Hematopoietic multipotent progenitor cell treated with erythropoietin and hydrocortisone succinate and interleukin-3 and kit ligand, for 17 days (in vitro differentiated cells): ENCODE results near the gene EME1.
A peak's percentile ranks its signal among the peaks of the same experiment; 100 is the strongest.

Experiments
- DNase-seq: peaks from one replicate; pipeline ENCODE4 v3.0.0-alpha.2; 2015; ENCODE audit warnings: low spot score

The EME1 gene

DNA sequence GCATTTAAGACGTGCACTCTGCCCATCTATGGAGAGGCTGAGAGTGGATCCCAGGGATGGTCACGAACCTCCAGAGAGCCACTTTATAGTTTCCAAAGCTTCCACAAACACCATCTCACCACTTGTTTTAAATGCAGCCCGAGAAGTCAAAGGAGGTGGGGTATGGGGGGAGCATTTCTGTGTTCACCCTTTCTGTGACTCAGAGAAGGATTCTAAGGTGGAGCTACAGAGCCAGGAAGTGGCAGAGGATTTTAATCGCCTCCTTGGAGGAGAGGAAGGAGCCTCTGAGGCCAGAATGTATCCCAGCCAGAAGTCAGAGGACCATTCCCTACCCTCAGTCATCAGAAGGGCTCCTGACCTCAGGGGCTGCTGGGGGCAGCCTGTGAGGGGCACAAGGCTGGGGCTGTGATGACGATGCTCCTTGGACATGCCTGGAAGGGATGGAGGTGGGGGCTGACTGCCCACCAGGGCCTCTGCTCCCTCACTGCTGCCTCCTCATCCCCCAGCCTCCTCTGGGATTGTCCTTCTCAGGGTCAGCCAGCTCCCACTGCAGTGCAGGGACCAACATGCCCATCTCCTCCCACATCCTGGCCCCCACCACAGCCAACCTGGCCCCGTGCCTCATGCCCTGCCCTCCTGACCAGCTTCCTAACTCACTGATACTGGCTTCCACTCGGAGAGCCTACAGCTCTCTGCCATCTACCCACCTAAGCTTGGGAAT lies 24.3 kb upstream of the EME1 start:
- no peak for DNase-seq

GRCh38 chr17:50349243-50349600 lies 23.8 kb upstream of the EME1 start:
- no peak for DNase-seq

DNA sequence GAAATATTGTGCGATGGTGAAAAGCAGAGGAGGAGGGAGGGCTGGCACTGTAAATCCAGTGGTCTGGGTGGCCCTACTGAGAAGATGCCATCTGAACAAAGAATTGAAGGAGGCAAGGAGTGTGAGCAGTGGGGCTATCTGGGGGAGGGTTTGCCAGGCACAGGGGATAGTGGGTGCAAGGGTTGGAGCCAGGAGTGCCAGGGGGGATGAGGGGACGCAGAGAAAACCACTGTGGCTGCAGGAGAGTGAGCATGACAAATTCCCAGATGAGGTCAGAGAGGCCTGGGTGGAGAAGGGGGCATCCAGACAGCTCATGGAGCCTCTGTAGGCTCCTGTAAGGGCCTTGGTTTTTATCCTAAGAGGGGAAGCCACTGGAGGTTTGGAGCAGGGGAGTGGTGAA lies 22.3 kb upstream of the EME1 start:
- DNase-seq = no peak

DNA sequence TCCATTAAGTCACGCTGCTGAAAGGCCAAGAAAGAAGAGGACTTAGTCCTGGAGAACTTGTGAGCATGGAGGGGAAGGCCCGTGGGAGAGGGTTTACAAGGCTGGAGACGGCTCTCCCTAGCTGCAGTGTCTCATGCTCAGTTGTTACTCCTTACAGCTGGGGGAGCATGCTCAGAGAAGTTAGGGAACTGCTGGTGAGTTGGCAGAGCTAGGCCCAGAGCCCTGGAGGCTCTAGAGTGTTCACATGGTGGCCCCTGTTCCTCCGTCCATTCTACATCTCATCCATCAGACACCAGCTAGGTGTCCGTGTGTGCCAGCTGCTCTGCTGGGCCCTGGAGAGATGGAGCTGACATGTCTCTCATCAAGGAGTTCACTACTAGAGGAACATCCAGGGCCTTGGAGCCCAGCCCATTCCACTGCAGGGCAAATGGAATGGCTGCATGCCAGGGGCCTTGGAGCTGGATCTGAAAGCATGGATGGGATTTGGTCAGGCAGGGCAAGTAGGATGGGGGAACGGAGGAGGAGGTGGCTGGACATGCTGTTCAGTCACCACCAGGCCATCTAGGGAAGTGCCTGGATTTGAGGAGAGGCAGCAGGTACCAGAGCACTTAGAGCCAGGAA lies 20.8 kb upstream of the EME1 start:
- no peak for DNase-seq

DNA sequence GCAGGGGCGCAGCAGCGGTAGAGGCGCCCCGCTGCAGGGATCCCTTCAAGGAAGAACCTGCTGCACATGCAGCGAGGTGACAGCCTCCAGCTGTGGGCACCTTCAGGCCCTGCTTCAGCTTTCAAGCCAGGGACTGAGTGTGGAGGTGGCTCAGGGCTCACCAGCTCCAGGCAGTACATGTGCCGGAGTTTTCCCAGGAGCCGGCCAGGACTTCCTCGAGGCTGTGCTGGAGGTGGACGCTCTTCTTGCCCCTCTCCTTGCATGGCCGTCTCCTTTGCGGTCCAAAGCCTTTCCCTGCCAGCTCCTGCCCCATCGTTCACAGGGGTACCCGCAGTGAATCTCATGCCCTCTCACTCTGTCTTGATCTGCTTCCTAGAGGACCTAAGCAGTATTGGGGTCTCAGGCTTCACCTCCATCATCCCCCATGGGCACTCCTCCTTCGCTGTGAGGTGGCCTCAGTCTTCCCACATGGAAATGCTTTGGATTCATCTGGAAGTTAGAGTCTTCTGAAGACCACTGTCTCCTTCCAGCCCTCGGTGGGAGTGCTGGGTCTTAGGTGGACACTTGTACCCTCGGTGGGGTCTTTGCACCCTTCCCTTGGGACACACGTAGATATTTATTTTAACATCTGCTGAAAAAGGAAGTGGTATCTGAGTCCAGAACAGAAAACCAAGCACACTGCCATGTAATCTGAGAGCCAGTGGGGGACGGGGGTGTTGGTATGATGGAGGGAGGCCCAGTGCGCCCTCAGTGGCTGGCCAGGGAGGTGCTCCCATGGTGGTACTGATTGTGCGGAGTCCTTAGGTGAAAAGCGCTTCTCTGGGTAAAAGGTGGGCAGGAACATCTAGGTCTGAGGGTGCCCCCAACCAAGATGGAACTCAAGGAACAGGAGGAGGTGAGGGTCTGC lies 20.1 kb upstream of the EME1 start:
- DNase-seq = no peak

DNA sequence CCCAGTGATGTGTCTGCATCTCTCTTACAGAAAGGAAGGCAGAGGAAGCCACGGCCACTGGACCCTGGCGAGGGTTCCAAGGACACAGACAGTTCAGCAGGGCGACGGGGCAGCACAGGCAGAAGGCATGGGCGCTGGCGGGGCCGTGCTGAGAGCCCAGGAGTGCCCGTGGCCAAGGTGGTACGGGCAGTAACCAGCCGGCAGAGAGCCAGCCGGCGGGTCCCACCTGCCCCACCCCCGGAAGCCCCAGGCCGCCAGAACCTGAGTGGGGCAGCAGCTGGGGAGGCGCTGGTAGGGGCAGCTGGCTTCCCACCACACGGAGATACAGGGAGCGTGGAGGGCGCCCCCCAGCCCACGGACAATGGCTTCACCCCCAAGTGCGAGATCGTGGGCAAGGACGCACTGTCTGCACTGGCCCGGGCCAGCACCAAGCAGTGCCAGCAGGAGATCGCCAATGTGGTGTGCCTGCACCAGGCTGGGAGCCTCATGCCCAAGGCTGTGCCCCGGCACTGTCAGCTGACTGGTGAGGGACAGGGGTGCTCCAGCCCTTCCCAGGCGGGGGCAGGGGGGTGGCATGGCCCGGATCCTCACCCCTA lies 19.3 kb upstream of the EME1 start:
- no peak for DNase-seq

GRCh38 chr17:50354198-50354597 lies 18.8 kb upstream of the EME1 start:
- DNase-seq = no peak

- no peak for DNase-seq
Observed at GRCh38 chr17:50354776-50355175, 18.3 kb upstream of the EME1 start.

DNA sequence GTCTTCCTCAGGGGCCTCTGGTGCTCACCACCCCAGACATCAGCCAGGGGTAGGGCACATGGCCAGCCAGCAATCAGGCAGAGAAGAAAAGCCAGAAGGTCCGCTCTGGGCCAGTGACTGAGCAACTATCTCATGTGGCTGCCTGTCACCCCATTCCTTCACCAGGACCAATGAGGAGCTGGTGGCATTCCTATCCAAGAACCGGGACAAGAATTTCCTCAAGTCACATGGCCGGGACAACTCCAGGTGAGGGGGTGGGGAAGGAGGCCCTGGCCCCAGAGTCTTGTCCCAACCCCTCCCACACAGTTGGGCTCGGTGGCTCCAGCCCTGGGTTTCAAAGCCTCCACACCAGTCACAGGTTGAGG lies 17.7 kb upstream of the EME1 start:
- no peak for DNase-seq

- no peak for DNase-seq
Observed at GRCh38 chr17:50355701-50356341, 17.2 kb upstream of the EME1 start.

- DNase-seq = no peak
Observed at GRCh38 chr17:50356418-50356817, 16.6 kb upstream of the EME1 start.

DNA sequence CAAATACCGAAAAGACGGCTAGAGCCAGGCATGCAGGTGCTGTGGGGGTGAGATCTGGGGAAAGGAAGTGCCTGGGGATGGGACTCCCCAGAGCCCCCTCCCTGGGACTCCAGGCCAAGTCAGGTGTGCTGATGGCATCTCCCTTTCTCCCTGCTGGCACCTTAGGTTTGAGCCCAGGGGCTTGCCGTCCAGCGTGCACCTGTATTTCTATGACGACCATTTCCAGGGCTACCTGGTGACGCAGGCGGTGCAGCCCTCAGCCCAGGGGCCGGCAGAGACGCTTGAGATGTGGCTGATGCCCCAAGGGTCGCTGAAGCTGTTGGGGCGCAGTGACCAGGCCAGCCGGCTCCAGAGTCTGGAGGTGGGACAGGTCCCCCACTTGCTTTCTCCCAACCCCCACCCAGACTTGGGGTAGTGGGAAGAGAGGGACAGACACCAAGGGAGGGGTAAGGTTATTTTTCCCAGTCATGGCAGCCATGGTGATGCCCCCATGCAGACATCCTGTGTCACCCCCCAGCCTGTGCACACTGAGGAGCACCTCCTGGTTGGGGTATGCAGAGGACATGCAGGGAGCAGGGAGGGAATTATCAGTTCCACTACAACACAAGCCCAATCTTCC lies 16.0 kb upstream of the EME1 start:
- no peak for DNase-seq

GRCh38 chr17:50358177-50358576 lies 14.9 kb upstream of the EME1 start:
- DNase-seq = no peak

GRCh38 chr17:50359005-50359699 lies 13.9 kb upstream of the EME1 start:
- no peak for DNase-seq

DNA sequence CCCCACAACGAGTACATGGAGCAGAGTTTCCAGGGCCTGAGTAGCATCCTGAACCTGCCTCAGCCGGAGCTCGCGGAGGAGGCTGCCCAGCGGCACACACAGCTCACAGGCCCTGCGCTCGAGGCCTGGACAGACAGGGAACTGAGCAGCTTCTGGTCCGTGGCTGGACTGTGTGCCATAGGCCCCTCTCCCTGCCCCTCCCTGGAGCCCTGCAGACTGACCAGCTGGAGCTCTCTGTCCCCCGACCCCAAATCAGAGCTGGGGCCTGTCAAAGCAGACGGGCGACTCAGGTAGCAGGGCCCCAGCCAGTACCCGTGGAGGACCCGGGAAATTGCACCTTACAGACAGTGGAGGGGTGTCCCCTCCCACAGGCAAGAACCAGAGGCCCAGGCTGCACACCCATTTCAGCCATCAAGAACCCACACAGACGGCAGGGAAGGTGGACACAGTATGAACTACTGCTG lies 13.0 kb upstream of the EME1 start:
- no peak for DNase-seq

DNA sequence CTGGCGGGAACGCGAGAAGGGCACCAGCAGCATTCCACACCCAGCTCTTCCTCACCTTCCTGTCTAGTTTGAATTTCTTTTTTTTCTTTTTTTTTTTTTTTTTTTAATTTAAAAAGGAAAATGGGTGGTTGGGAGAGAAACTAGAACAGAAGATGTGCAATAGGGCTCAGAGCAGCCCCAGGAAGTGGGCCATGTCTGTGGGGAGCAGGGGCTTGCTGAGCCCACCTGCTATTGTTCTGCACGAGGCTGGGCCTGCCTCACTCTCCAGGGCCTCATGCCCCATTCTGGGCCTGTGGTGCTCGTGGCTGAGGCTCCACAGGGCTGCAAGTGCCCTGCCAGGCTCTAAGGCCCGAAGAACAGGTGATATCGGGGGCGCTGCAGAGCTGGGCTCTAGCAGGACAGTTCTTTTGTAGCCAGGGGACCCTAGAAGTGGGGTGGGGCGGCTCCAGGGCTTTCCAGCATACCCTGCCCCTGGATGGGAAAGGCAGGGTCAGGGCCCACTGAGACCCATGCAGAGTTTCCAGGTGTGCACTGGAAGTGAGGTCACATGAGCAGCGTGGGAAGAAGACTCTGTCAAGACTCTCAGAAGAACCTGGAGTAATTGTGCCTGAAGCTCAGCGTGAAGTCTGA lies 12.4 kb upstream of the EME1 start:
- no peak for DNase-seq

GRCh38 chr17:50361561-50362480 lies 11.2 kb upstream of the EME1 start:
- peak; percentile 85 for DNase-seq

DNA sequence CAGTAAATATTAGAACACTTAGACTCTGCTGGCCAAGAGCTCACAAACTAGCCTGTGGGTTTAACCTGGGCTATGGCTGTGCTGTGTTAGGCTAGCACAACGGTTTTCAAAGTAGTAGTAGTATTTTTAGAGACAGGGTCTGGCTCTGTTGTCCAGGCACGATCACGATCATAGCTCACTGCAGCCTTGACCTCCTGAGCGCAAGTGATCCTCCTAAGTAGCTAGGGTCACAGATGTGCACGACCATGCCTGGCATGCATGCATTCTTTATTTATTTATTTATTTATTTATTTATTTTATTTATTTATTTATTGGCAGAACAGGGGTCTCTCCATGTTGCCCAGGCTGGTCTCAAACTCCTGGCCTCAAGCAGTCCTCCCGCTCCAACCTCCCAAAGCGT lies 10.4 kb upstream of the EME1 start:
- DNase-seq = no peak
